Ishikawa (cell line): ENCODE results near the gene SCFD2.

ENCODE experiments used
- CEBPB ChIP-seq: IDR thresholded peaks from 2 replicates; pipeline ENCODE4 v1.6.1; 2012
- CREB1 ChIP-seq: IDR thresholded peaks from 2 replicates; pipeline ENCODE4 v1.6.1; 2012; ENCODE audit warnings: low read depth
- EGR1 ChIP-seq: IDR thresholded peaks from 2 replicates; pipeline ENCODE4 v1.6.1; 2012
- EP300 ChIP-seq: IDR thresholded peaks from 2 replicates; pipeline ENCODE4 v1.6.1; 2012; ENCODE audit warnings: borderline replicate concordance
- FOXM1 ChIP-seq: IDR thresholded peaks from 2 replicates; pipeline ENCODE4 v1.6.1; 2012; ENCODE audit warnings: low read depth, borderline replicate concordance
- MAX ChIP-seq: IDR thresholded peaks from 2 replicates; pipeline ENCODE4 v1.6.1; 2012
- NFIC ChIP-seq: IDR thresholded peaks from 2 replicates; pipeline ENCODE4 v1.6.1; 2012
- RAD21 ChIP-seq: IDR thresholded peaks from 2 replicates; pipeline ENCODE4 v1.6.1; 2012; ENCODE audit warnings: low read depth
- REST ChIP-seq: IDR thresholded peaks from 2 replicates; pipeline ENCODE4 v1.6.1; 2012; ENCODE audit warnings: low read depth, mild to moderate bottlenecking
- TAF1 ChIP-seq: IDR thresholded peaks from 2 replicates; pipeline ENCODE4 v1.6.1; 2012; ENCODE audit warnings: low read depth, mild to moderate bottlenecking
- TCF12 ChIP-seq: IDR thresholded peaks from 2 replicates; pipeline ENCODE4 v1.6.1; 2012; ENCODE audit warnings: low read depth
- TEAD4 ChIP-seq: IDR thresholded peaks from 2 replicates; pipeline ENCODE4 v1.6.1; 2012
- YY1 ChIP-seq: IDR thresholded peaks from 2 replicates; pipeline ENCODE4 v1.6.1; 2012; ENCODE audit warnings: low read depth
- ZBTB7A ChIP-seq: IDR thresholded peaks from 2 replicates; pipeline ENCODE4 v1.6.1; 2012; ENCODE audit warnings: low read depth
- TF ChIP-seq, protein P1 (sequence below): IDR thresholded peaks from 2 replicates; pipeline ENCODE4 v1.6.1; 2012

Gene SCFD2

GRCh38 chr4:52843351-52843750 lies 522.5 kb downstream of the SCFD2 start:
- TF ChIP-seq EGR1 (no peak), TCF12 (no peak), REST (no peak), MAX (no peak), ZBTB7A (no peak), TAF1 (no peak), CREB1 (no peak), CEBPB (no peak), FOXM1 (no peak), NFIC (no peak), YY1 (no peak), EP300 (no peak), RAD21 (no peak), TEAD4 (no peak)
- TF ChIP-seq, protein P1, sequence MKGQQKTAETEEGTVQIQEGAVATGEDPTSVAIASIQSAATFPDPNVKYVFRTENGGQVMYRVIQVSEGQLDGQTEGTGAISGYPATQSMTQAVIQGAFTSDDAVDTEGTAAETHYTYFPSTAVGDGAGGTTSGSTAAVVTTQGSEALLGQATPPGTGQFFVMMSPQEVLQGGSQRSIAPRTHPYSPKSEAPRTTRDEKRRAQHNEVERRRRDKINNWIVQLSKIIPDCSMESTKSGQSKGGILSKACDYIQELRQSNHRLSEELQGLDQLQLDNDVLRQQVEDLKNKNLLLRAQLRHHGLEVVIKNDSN = no peak

GRCh38 chr4:52842792-52843191 lies 523.1 kb downstream of the SCFD2 start:
- TF ChIP-seq EGR1 (no peak), FOXM1 (no peak), TEAD4 (no peak), YY1 (no peak), NFIC (no peak), TCF12 (no peak), ZBTB7A (no peak), CEBPB (no peak), MAX (no peak), TAF1 (no peak), CREB1 (no peak), REST (no peak), EP300 (no peak), RAD21 (no peak)
- TF ChIP-seq, protein P1 = no peak

GRCh38 chr4:52841682-52842456 lies 524.0 kb downstream of the SCFD2 start:
- TF ChIP-seq CREB1 = no peak
- no peak for TF ChIP-seq ZBTB7A
- no peak for TF ChIP-seq REST
- TF ChIP-seq TCF12 = no peak
- TF ChIP-seq TAF1 = no peak
- no peak for TF ChIP-seq CEBPB
- TF ChIP-seq EGR1 = no peak
- TF ChIP-seq EP300 = no peak
- no peak for TF ChIP-seq TEAD4
- TF ChIP-seq MAX = no peak
- TF ChIP-seq RAD21 = no peak
- TF ChIP-seq, protein P1 = no peak
- TF ChIP-seq FOXM1 = no peak
- TF ChIP-seq YY1 = no peak
- no peak for TF ChIP-seq NFIC
